ENCODE measurements around the gene VSIG2.

The VSIG2 gene

GRCh38 chr11:124753624-124754023 lies 1.6 kb upstream of the VSIG2 start:
- TF ChIP-seq CTCF (IDR thresholded peaks at IDR 0.05; ENCODE audit: borderline replicate concordance, insufficient read depth, low read depth, low read length), result no peak
- no peak overlapping the region for H3K4me3 ChIP-seq (ENCODE audit: low read depth, low read length)

- TF ChIP-seq CTCF (IDR thresholded peaks at IDR 0.05; ENCODE audit: borderline replicate concordance, insufficient read depth, low read depth, low read length), result no peak
- no peak overlapping the region for H3K4me3 ChIP-seq (ENCODE audit: low read depth, low read length)
These were observed 1.1 kb upstream of the VSIG2 start for GRCh38 chr11:124753205-124753604.

- no peak overlapping the region for H3K4me3 ChIP-seq (ENCODE audit: low read depth, low read length)
- TF ChIP-seq CTCF (IDR thresholded peaks at IDR 0.05; ENCODE audit: borderline replicate concordance, insufficient read depth, low read depth, low read length), result no peak
These were observed 532 bp upstream of the VSIG2 start for GRCh38 chr11:124752471-124753102.

- no peak for TF ChIP-seq CTCF (IDR thresholded peaks at IDR 0.05; ENCODE audit: borderline replicate concordance, insufficient read depth, low read depth, low read length)
- H3K4me3 ChIP-seq (ENCODE audit: low read depth, low read length), result no peak overlapping the region
These were observed 689 bp downstream of the VSIG2 start for GRCh38 chr11:124751391-124751740.

GRCh38 chr11:124749912-124750311 lies 2.1 kb downstream of the VSIG2 start:
- no peak overlapping the region for H3K4me3 ChIP-seq (ENCODE audit: low read depth, low read length)
- no peak for TF ChIP-seq CTCF (IDR thresholded peaks at IDR 0.05; ENCODE audit: borderline replicate concordance, insufficient read depth, low read depth, low read length)

GRCh38 chr11:124748481-124749343 lies 3.3 kb downstream of the VSIG2 start:
- H3K4me3 ChIP-seq (ENCODE audit: low read depth, low read length), result no peak overlapping the region
- no peak for TF ChIP-seq CTCF (IDR thresholded peaks at IDR 0.05; ENCODE audit: borderline replicate concordance, insufficient read depth, low read depth, low read length)

GRCh38 chr11:124748100-124748418 lies 4.0 kb downstream of the VSIG2 start:
- no peak overlapping the region for H3K4me3 ChIP-seq (ENCODE audit: low read depth, low read length)
- no peak for TF ChIP-seq CTCF (IDR thresholded peaks at IDR 0.05; ENCODE audit: borderline replicate concordance, insufficient read depth, low read depth, low read length)

Measured in GM12875 (cell line).